ENCODE results near the gene KIR3DL3. TPM values are rescaled to one million over a fixed set of nuclear protein-coding genes. Genes with fewer than 3 reads are reported as not detected.
"Not testable (repeated sequence)": the region's sequence is repeated elsewhere in the genome, so short reads cannot be mapped to it uniquely, and the experiment has no call there.

Gene KIR3DL3
- total RNA-seq, 1 experiment from 2014 or later = not detected

- DNase-seq; H3K9me3 Mint-ChIP-seq (ENCODE audit: low read depth, unreplicated experiment); H3K4me1 Mint-ChIP-seq (ENCODE audit: low read depth, unreplicated experiment); H3K36me3 Mint-ChIP-seq (ENCODE audit: insufficient read depth, unreplicated experiment); BruUV-seq (replicated peaks); H3K4me3 Mint-ChIP-seq (ENCODE audit: low read depth, unreplicated experiment); H3K27ac Mint-ChIP-seq (ENCODE audit: unreplicated experiment); CTCF ChIA-PET; intact Hi-C loops (cut with micrococcal nuclease; ENCODE audit: unreplicated experiment): not testable (repeated sequence)
- H3K27me3 Mint-ChIP-seq (ENCODE audit: unreplicated experiment) = peaks cover 67% of the 10 kb centered on the region
These were observed 26.0 kb downstream of the KIR3DL3 start for GRCh38 chr19:54750276-54750675.

GRCh38 chr19:54756204-54757110 is 32.2 kb downstream of the KIR3DL3 start:
- DNase-seq; H3K4me3 Mint-ChIP-seq (ENCODE audit: low read depth, unreplicated experiment); intact Hi-C loops (cut with micrococcal nuclease; ENCODE audit: unreplicated experiment); H3K4me1 Mint-ChIP-seq (ENCODE audit: low read depth, unreplicated experiment); CTCF ChIA-PET; BruUV-seq (replicated peaks); H3K36me3 Mint-ChIP-seq (ENCODE audit: insufficient read depth, unreplicated experiment); H3K27ac Mint-ChIP-seq (ENCODE audit: unreplicated experiment): not testable (repeated sequence)
- Mint-ChIP-seq H3K9me3 (ENCODE audit: low read depth, unreplicated experiment) (peaks cover 13% of the 10 kb centered on the region), H3K27me3 (ENCODE audit: unreplicated experiment) (peaks cover 82% of the 10 kb centered on the region)

- H3K4me3 Mint-ChIP-seq (ENCODE audit: low read depth, unreplicated experiment); CTCF ChIA-PET; H3K36me3 Mint-ChIP-seq (ENCODE audit: insufficient read depth, unreplicated experiment); intact Hi-C loops (cut with micrococcal nuclease; ENCODE audit: unreplicated experiment); DNase-seq; H3K27ac Mint-ChIP-seq (ENCODE audit: unreplicated experiment); BruUV-seq (replicated peaks); H3K4me1 Mint-ChIP-seq (ENCODE audit: low read depth, unreplicated experiment): not testable (repeated sequence)
- Mint-ChIP-seq H3K9me3 (ENCODE audit: low read depth, unreplicated experiment) (peaks cover 13% of the 10 kb centered on the region), H3K27me3 (ENCODE audit: unreplicated experiment) (peaks cover 70% of the 10 kb centered on the region)
These were observed 34.3 kb downstream of the KIR3DL3 start for GRCh38 chr19:54758577-54758976.

GRCh38 chr19:54764219-54764618 is 40.0 kb downstream of the KIR3DL3 start:
- H3K9me3 Mint-ChIP-seq (ENCODE audit: low read depth, unreplicated experiment); BruUV-seq (replicated peaks); intact Hi-C loops (cut with micrococcal nuclease; ENCODE audit: unreplicated experiment); H3K4me1 Mint-ChIP-seq (ENCODE audit: low read depth, unreplicated experiment); DNase-seq; CTCF ChIA-PET; H3K4me3 Mint-ChIP-seq (ENCODE audit: low read depth, unreplicated experiment); H3K27ac Mint-ChIP-seq (ENCODE audit: unreplicated experiment); H3K36me3 Mint-ChIP-seq (ENCODE audit: insufficient read depth, unreplicated experiment): not testable (repeated sequence)
- H3K27me3 Mint-ChIP-seq (ENCODE audit: unreplicated experiment) = peaks cover 78% of the 10 kb centered on the region

GRCh38 chr19:54766464-54766863 is 42.2 kb downstream of the KIR3DL3 start:
- H3K27ac Mint-ChIP-seq (ENCODE audit: unreplicated experiment); H3K36me3 Mint-ChIP-seq (ENCODE audit: insufficient read depth, unreplicated experiment); intact Hi-C loops (cut with micrococcal nuclease; ENCODE audit: unreplicated experiment); H3K9me3 Mint-ChIP-seq (ENCODE audit: low read depth, unreplicated experiment); CTCF ChIA-PET; DNase-seq; H3K4me1 Mint-ChIP-seq (ENCODE audit: low read depth, unreplicated experiment); H3K4me3 Mint-ChIP-seq (ENCODE audit: low read depth, unreplicated experiment); BruUV-seq (replicated peaks): not testable (repeated sequence)
- peaks cover 55% of the 10 kb centered on the region for H3K27me3 Mint-ChIP-seq (ENCODE audit: unreplicated experiment)

GRCh38 chr19:54769646-54770045 is 45.4 kb downstream of the KIR3DL3 start, which contains the start of gene KIR2DL1:
Gene KIR2DL1 (plus strand): TSS chr19:54769793. CDS start chr19:54769851, 58 bp downstream.
- DNase-seq; H3K4me1 Mint-ChIP-seq (ENCODE audit: low read depth, unreplicated experiment); H3K36me3 Mint-ChIP-seq (ENCODE audit: insufficient read depth, unreplicated experiment); CTCF ChIA-PET; H3K4me3 Mint-ChIP-seq (ENCODE audit: low read depth, unreplicated experiment); BruUV-seq (replicated peaks); intact Hi-C loops (cut with micrococcal nuclease; ENCODE audit: unreplicated experiment); H3K27ac Mint-ChIP-seq (ENCODE audit: unreplicated experiment): not testable (repeated sequence)
- H3K27me3 Mint-ChIP-seq (ENCODE audit: unreplicated experiment) = peaks cover 60% of the 10 kb centered on the region
- H3K9me3 Mint-ChIP-seq (ENCODE audit: low read depth, unreplicated experiment) = peaks cover 17% of the 10 kb centered on the region

- H3K4me1 Mint-ChIP-seq (ENCODE audit: low read depth, unreplicated experiment); CTCF ChIA-PET; H3K27ac Mint-ChIP-seq (ENCODE audit: unreplicated experiment); H3K36me3 Mint-ChIP-seq (ENCODE audit: insufficient read depth, unreplicated experiment); intact Hi-C loops (cut with micrococcal nuclease; ENCODE audit: unreplicated experiment); BruUV-seq (replicated peaks); H3K4me3 Mint-ChIP-seq (ENCODE audit: low read depth, unreplicated experiment); DNase-seq: not testable (repeated sequence)
- Mint-ChIP-seq H3K9me3 (ENCODE audit: low read depth, unreplicated experiment) (peaks cover 19% of the 10 kb centered on the region), H3K27me3 (ENCODE audit: unreplicated experiment) (peaks cover 60% of the 10 kb centered on the region)
These were observed 46.3 kb downstream of the KIR3DL3 start for GRCh38 chr19:54770511-54770910.

GRCh38 chr19:54771018-54771960 is 47.0 kb downstream of the KIR3DL3 start:
- CTCF ChIA-PET; H3K4me1 Mint-ChIP-seq (ENCODE audit: low read depth, unreplicated experiment); intact Hi-C loops (cut with micrococcal nuclease; ENCODE audit: unreplicated experiment); H3K27ac Mint-ChIP-seq (ENCODE audit: unreplicated experiment); H3K36me3 Mint-ChIP-seq (ENCODE audit: insufficient read depth, unreplicated experiment); H3K4me3 Mint-ChIP-seq (ENCODE audit: low read depth, unreplicated experiment); BruUV-seq (replicated peaks): not testable (repeated sequence)
- peaks cover 19% of the 10 kb centered on the region for H3K9me3 Mint-ChIP-seq (ENCODE audit: low read depth, unreplicated experiment)
- peak; percentile 38 for DNase-seq
- H3K27me3 Mint-ChIP-seq (ENCODE audit: unreplicated experiment) = peaks cover 52% of the 10 kb centered on the region

GRCh38 chr19:54772666-54773065 is 48.4 kb downstream of the KIR3DL3 start:
- Mint-ChIP-seq H3K9me3 (ENCODE audit: low read depth, unreplicated experiment) (peaks cover 19% of the 10 kb centered on the region), H3K27me3 (ENCODE audit: unreplicated experiment) (peaks cover 38% of the 10 kb centered on the region)
- intact Hi-C loops (cut with micrococcal nuclease; ENCODE audit: unreplicated experiment); H3K4me1 Mint-ChIP-seq (ENCODE audit: low read depth, unreplicated experiment); H3K27ac Mint-ChIP-seq (ENCODE audit: unreplicated experiment); BruUV-seq (replicated peaks); H3K4me3 Mint-ChIP-seq (ENCODE audit: low read depth, unreplicated experiment); DNase-seq; CTCF ChIA-PET; H3K36me3 Mint-ChIP-seq (ENCODE audit: insufficient read depth, unreplicated experiment): not testable (repeated sequence)

Data from Calu3 (cell line).